HepG2 (cell line): ENCODE results near the gene FMNL2. TPM values are rescaled to one million over a fixed set of nuclear protein-coding genes. Genes with fewer than 3 reads are reported as not detected.

Source experiments
- ATAC-seq: fragments of 200-7000 bp; cut with Tn5 transposase; 3 replicates; pipeline ENCODE4 v1.9.1; 2020; ENCODE audit warnings: mild to moderate bottlenecking, moderate library complexity
- BruUV-seq: library from RNA; stranded (reverse); fragments of 400-500 nt; replicated peaks from 2 replicates; lab custom pipeline; 2021; lab: Mats Ljungman, UMichigan
- CTCF ChIA-PET: fragments of 300-600 bp; formaldehyde crosslinking; extraction: SDS; loops from one replicate; lab custom pipeline; 2021; ENCODE audit warnings: low total read pairs, inconsistent platforms, low intra/inter-chr PET ratio; lab: Yijun Ruan, JAX
- POLR2A ChIA-PET: fragments of 350-600 bp; sonication (Branson Sonifier 250); formaldehyde crosslinking; loops from one replicate; lab custom pipeline; 2020; ENCODE audit warnings: antibody characterized with exemption, inconsistent platforms; lab: Yijun Ruan, JAX
- DNase-seq: peaks from one replicate; pipeline ENCODE4 v3.0.0-alpha.2; 2015; ENCODE audit warnings: low spot score
- FAIRE-seq: peaks from 3 replicates; lab custom pipeline; 2011; peaks lifted over from hg19 to GRCh38; lab: Jason Lieb, UNC
- H2AFZ ChIP-seq: one replicate; pipeline ENCODE4 v1.6.1; 2011; ENCODE audit warnings: low read length, inconsistent platforms
- H3K27ac ChIP-seq: fragments of 300-600 bp; 3 replicates; pipeline ENCODE4 v1.8.0; 2011; ENCODE audit warnings: mixed run types, mild to moderate bottlenecking, mixed read lengths, low read length, inconsistent platforms; ENCODE audit not compliant: insufficient read depth; ENCODE audit errors: extremely low read length
- H3K27me3 ChIP-seq, 2 experiments: fragments of 200-600 bp in 1 of 2; 2 replicates in 1 of 2; 3 replicates in 1 of 2; pipeline versions ENCODE4 v1.6.0 to v1.8.0; 2011; ENCODE audit warnings: low read length in 2 of 2, mild to moderate bottlenecking in 2 of 2, moderate library complexity in 2 of 2, inconsistent platforms in 1 of 2; ENCODE audit not compliant: insufficient read depth in 2 of 2, control insufficient read depth in 1 of 2
- H3K36me3 ChIP-seq, 2 experiments: fragments of 200-600 bp in 1 of 2; replicated peaks in 1 of 2; 2 replicates in 1 of 2; 3 replicates in 1 of 2; pipeline versions ENCODE4 v1.5.1 to v1.8.0; 2011; ENCODE audit warnings: low read length in 2 of 2, inconsistent platforms in 1 of 2; ENCODE audit not compliant: insufficient read depth in 2 of 2, control insufficient read depth in 1 of 2
- H3K4me1 ChIP-seq: 2 replicates; pipeline ENCODE4 v1.5.1; 2012; ENCODE audit warnings: low read length, inconsistent platforms; ENCODE audit not compliant: insufficient read depth
- H3K4me2 ChIP-seq: 2 replicates; pipeline ENCODE4 v1.6.0; 2011; ENCODE audit warnings: low read depth, low read length, inconsistent platforms
- H3K4me3 ChIP-seq, 3 experiments: fragments of 200-600 bp in 1 of 3; sonication (generic), shearing (Covaris generic) in 1 of 3; replicated peaks in 1 of 3; 2 replicates each; pipeline ENCODE4 v1.5.1; 2011 to 2016; ENCODE audit warnings: low read length in 3 of 3, inconsistent platforms in 2 of 3, low read depth in 2 of 3, mild to moderate bottlenecking in 2 of 3, control low read depth in 1 of 3, mixed read lengths in 1 of 3; ENCODE audit not compliant: insufficient read depth in 1 of 3
- H3K79me2 ChIP-seq: one replicate; pipeline ENCODE4 v1.6.1; 2011; ENCODE audit warnings: low read length, inconsistent platforms; ENCODE audit not compliant: insufficient read depth
- H3K9ac ChIP-seq: 2 replicates; pipeline ENCODE4 v1.6.0; 2011; ENCODE audit warnings: mild to moderate bottlenecking, low read depth, low read length, inconsistent platforms; ENCODE audit not compliant: insufficient read depth
- H3K9me3 ChIP-seq: 2 replicates; pipeline ENCODE4 v1.5.1; 2012; ENCODE audit warnings: mild to moderate bottlenecking, low read length
- H4K20me1 ChIP-seq: 2 replicates; pipeline ENCODE4 v1.6.0; 2011; ENCODE audit warnings: inconsistent platforms, mild to moderate bottlenecking, low read length, moderate library complexity; ENCODE audit not compliant: insufficient read depth
- HDAC1 ChIP-seq: sonication (generic); formaldehyde crosslinking; IDR thresholded peaks from 2 replicates; pipeline ENCODE4 v1.5.1; 2020; ENCODE audit warnings: mild to moderate bottlenecking, missing genetic modification reagents
- PRDM15 ChIP-seq: sonication (generic); formaldehyde crosslinking; IDR thresholded peaks from 2 replicates; pipeline ENCODE4 v1.4.0; 2020; ENCODE audit warnings: missing genetic modification reagents
- RFXANK ChIP-seq: IDR thresholded peaks from 2 replicates; pipeline ENCODE4 v1.6.1; 2016
- THRA ChIP-seq: sonication (generic); formaldehyde crosslinking; IDR thresholded peaks from 2 replicates; pipeline ENCODE4 v1.4.0; 2020; ENCODE audit warnings: missing genetic modification reagents, borderline replicate concordance
- ZMYM3 ChIP-seq: sonication (generic); formaldehyde crosslinking; IDR thresholded peaks from 2 replicates; pipeline ENCODE4 v1.5.1; 2020; ENCODE audit warnings: mild to moderate bottlenecking, missing genetic modification reagents
- ZNF256 ChIP-seq: sonication (generic); formaldehyde crosslinking; conservative IDR thresholded peaks from 2 replicates; pipeline ENCODE4 v1.4.0; 2020; ENCODE audit warnings: missing genetic modification reagents
- ZNF629 ChIP-seq: sonication (generic); formaldehyde crosslinking; conservative IDR thresholded peaks from 2 replicates; pipeline ENCODE4 v1.5.0; 2020; ENCODE audit warnings: missing genetic modification reagents
- WGBS: methylation state at CpG from one replicate; pipeline ENCODE4 v1.1.6; 2017; ENCODE audit warnings: low lambda C conversion rate; 5-methylcytosine and 5-hydroxymethylcytosine counted together
- in situ Hi-C: cut with HindIII; loops from 2 replicates; pipeline ENCODE4 v1.10.0; 2017; ENCODE audit warnings: low pct_unique_long_range_greater_than_20kb; ENCODE audit not compliant: extremely low pct_ligation_motif_present
- intact Hi-C: fragments of 100-400 bp; cut with micrococcal nuclease; formaldehyde crosslinking; loops from one replicate; pipeline ENCODE4 v1.10.0; 2022; ENCODE audit not compliant: unreplicated experiment
- polyA plus RNA-seq, 8 experiments: library from polyadenylated mRNA; depleted of rRNA in 3 of 8; stranded (reverse) in 7 of 8; unstranded in 1 of 8; fragments of >200 nt; fragmentation: Illumina TruSeq in 4 of 8; extraction: Trizol in 4 of 8; gene quantifications; 2 replicates each; pipeline versions ENCODE4 v1.2.1 to v1.2.3, GENCODE V29; 2011 to 2016; ENCODE audit warnings: low read depth in 4 of 8, missing spikeins in 1 of 8, mixed read lengths in 1 of 8; ENCODE audit not compliant: insufficient read depth in 1 of 8
- total RNA-seq, 5 experiments: library from RNA; depleted of rRNA; stranded (reverse); fragments of >200 nt; fragmentation: Illumina TruSeq; extraction: Trizol; gene quantifications; 2 replicates each; pipeline ENCODE4 v1.2.3, GENCODE V29; 2016; ENCODE audit warnings: low read depth in 1 of 5
- TF ChIP-seq, protein P1 (sequence below): sonication (generic); formaldehyde crosslinking; IDR thresholded peaks from 2 replicates; pipeline ENCODE4 v1.5.0; 2020; ENCODE audit warnings: mild to moderate bottlenecking, low read depth, missing genetic modification reagents, borderline replicate concordance

The FMNL2 gene
- total and polyA plus RNA-seq, 2 of the 13 experiments (the other 11 are each of a cell fraction or from before 2014, with no cell fraction given), result 66.5 to 67.7 TPM

GRCh38 chr2:152466980-152467676, 132.2 kb downstream of the FMNL2 start:
- CTCF ChIA-PET, result no interaction called here
- Histone ChIP-seq H3K9me3 (no peaks in the 10 kb centered on the region), H3K36me3 (no peaks in the 10 kb centered on the region), H3K4me3 (no peak overlapping the region), H3K79me2 (peaks cover 100% of the 10 kb centered on the region)
- in situ Hi-C loops, result no loop called here
- ATAC-seq, result no peak
- no TSS peak for BruUV-seq
- WGBS, result 92% methylated on average over 10 of the region's 10 CpGs
- no peak for TF ChIP-seq THRA (CRISPR knock-in tag)
- TF ChIP-seq ZNF256 (CRISPR knock-in tag), result no peak
- no peak for TF ChIP-seq RFXANK
- TF ChIP-seq, protein P1, sequence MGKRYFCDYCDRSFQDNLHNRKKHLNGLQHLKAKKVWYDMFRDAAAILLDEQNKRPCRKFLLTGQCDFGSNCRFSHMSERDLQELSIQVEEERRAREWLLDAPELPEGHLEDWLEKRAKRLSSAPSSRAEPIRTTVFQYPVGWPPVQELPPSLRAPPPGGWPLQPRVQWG, result no peak
- 0 out of 2 replicates have a peak, but pooled peaks have one; percentile 20 for TF ChIP-seq HDAC1
- no peak for TF ChIP-seq ZMYM3
- TF ChIP-seq PRDM15 (CRISPR knock-in tag), result no peak
- TF ChIP-seq ZNF629 (CRISPR knock-in tag), result no peak
- TF ChIP-seq, all 625 proteins: peak for 1
- Histone ChIP-seq H3K27ac (no peak overlapping the region), H3K4me2 (no peak overlapping the region), H3K9ac (no peak overlapping the region), H3K27me3 (no peaks in the 10 kb centered on the region), H2AFZ (no peak overlapping the region), H4K20me1 (0 out of 2 replicates have a peak, but pooled peaks cover 4% of the 10 kb centered on the region), H3K4me1 (peaks cover 98% of the 10 kb centered on the region)
- POLR2A ChIA-PET, result interaction anchor here (0.8 to 2.0 kb wide), 2 partner anchors 16 to 19 kb away, joined by 3 to 7 read pairs; no protein-coding TSS in a partner anchor
- no peak for FAIRE-seq
- intact Hi-C loops, result no loop called here
- DNase-seq, result no peak
